ENCODE measurements around the gene KTN1.

- TF ChIP-seq FOXP2 (optimal IDR thresholded peaks at IDR 0.05; ENCODE audit: control extremely low read depth, extremely low read length, insufficient read depth) (no peak), POLR2AphosphoS5 (IDR thresholded peaks at IDR 0.05; ENCODE audit: borderline replicate concordance, low read depth, low read length) (no peak), EZH2 (IDR thresholded peaks at IDR 0.05) (no peak)
These were observed 46.1 kb downstream of the KTN1 start for GRCh38 chr14:55626131-55626530.
